OCI-LY3 (cell line): ENCODE data around the gene KDM3B.

Experiments
- CTCF ChIP-seq: fragments of 200-600, 300-600 bp; sonication (generic); IDR thresholded peaks from 2 replicates; pipeline ENCODE4 v1.5.1; 2014; ENCODE audit warnings: antibody characterized with exemption, low read length, low read depth
- EZH2phosphoT487 ChIP-seq: fragments of 200-600 bp; shearing (Covaris generic); IDR thresholded peaks from 2 replicates; pipeline ENCODE4 v1.6.1; 2018; ENCODE audit warnings: antibody characterized with exemption, mixed run types, low read depth

- TF ChIP-seq CTCF (no peak), EZH2phosphoT487 (no peak)
These were observed 1.9 kb downstream of the KDM3B start for GRCh38 chr5:138354387-138354786.
